HepG2 (cell line): Measurements from ENCODE around the gene MBD4.

Source experiments
- KLF9 ChIP-seq: IDR thresholded peaks from 2 replicates; pipeline ENCODE4 v1.6.1; 2016; ENCODE audit warnings: low read depth
- POLR2AphosphoS5 ChIP-seq: IDR thresholded peaks from 2 replicates; pipeline ENCODE4 v1.6.1; 2012; ENCODE audit warnings: low read depth, low read length
- RFX1 ChIP-seq: fragments of 450-650 bp; IDR thresholded peaks from 2 replicates; pipeline ENCODE4 v1.6.1; 2017
- ZFP36 ChIP-seq: fragments of 150-350 bp; IDR thresholded peaks from 2 replicates; pipeline ENCODE4 v1.6.1; 2018; ENCODE audit warnings: borderline replicate concordance, low read length, low read depth; ENCODE audit not compliant: partially characterized antibody
- ZSCAN20 ChIP-seq: sonication (generic); formaldehyde crosslinking; IDR thresholded peaks from 2 replicates; pipeline ENCODE4 v1.4.0; 2020; ENCODE audit warnings: missing genetic modification reagents, mild to moderate bottlenecking, borderline replicate concordance
- TF ChIP-seq, protein P1 (sequence below): fragments of 450-650 bp; IDR thresholded peaks from 2 replicates; pipeline ENCODE4 v1.6.1; 2017
- TF ChIP-seq, protein P2 (sequence below): sonication (generic); formaldehyde crosslinking; IDR thresholded peaks from 2 replicates; pipeline ENCODE4 v1.4.0; 2020; ENCODE audit warnings: mild to moderate bottlenecking, missing genetic modification reagents
- TF ChIP-seq, protein P3 (sequence below), 2 experiments: IDR thresholded peaks; 2 replicates each; pipeline ENCODE4 v1.6.1; 2011 to 2012; ENCODE audit warnings: low read length in 2 of 2, borderline replicate concordance in 1 of 2, low read depth in 1 of 2, mild to moderate bottlenecking in 1 of 2, moderate library complexity in 1 of 2
- TF ChIP-seq, protein P4 (sequence below): sonication (generic); formaldehyde crosslinking; IDR thresholded peaks from 2 replicates; pipeline ENCODE4 v1.5.0; 2020; ENCODE audit warnings: mild to moderate bottlenecking, missing genetic modification reagents, moderate library complexity
- TF ChIP-seq, protein P5 (sequence below): sonication (generic); formaldehyde crosslinking; IDR thresholded peaks from 2 replicates; pipeline ENCODE4 v1.8.0; 2022; ENCODE audit warnings: low read depth, missing genetic modification reagents
- TF ChIP-seq, protein P6 (sequence below): sonication (generic); formaldehyde crosslinking; IDR thresholded peaks from 2 replicates; pipeline ENCODE4 v1.5.1; 2020; ENCODE audit warnings: missing genetic modification reagents, mild to moderate bottlenecking, borderline replicate concordance
- TF ChIP-seq, protein P7 (sequence below): IDR thresholded peaks from 2 replicates; pipeline ENCODE4 v1.6.1; 2012; ENCODE audit warnings: inconsistent platforms

DNA sequence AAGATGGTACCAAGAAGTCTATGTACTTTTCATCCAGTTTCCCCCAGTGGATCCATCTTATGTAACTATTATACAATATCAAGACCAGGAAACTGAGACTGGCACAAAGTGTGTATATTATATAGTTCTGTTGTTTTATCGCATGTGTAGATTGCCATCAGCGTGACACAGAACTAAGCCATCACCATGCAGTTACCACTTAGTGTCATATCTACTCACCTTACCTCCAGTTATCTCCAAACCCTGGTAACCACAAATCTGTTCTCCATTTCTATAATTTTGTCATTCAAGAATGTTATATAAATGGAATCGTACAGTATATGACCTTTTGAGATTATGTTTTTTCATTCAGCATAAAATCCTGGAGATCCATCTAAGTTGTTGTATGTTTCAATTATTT is 23.3 kb upstream of the MBD4 start:
- TF ChIP-seq RFX1 (no peak), KLF9 (CRISPR knock-in tag) (no peak), ZSCAN20 (no peak), ZFP36 (no peak), POLR2AphosphoS5 (no peak)
- TF ChIP-seq, protein P1, sequence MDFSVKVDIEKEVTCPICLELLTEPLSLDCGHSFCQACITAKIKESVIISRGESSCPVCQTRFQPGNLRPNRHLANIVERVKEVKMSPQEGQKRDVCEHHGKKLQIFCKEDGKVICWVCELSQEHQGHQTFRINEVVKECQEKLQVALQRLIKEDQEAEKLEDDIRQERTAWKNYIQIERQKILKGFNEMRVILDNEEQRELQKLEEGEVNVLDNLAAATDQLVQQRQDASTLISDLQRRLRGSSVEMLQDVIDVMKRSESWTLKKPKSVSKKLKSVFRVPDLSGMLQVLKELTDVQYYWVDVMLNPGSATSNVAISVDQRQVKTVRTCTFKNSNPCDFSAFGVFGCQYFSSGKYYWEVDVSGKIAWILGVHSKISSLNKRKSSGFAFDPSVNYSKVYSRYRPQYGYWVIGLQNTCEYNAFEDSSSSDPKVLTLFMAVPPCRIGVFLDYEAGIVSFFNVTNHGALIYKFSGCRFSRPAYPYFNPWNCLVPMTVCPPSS = no peak
- TF ChIP-seq, protein P2, sequence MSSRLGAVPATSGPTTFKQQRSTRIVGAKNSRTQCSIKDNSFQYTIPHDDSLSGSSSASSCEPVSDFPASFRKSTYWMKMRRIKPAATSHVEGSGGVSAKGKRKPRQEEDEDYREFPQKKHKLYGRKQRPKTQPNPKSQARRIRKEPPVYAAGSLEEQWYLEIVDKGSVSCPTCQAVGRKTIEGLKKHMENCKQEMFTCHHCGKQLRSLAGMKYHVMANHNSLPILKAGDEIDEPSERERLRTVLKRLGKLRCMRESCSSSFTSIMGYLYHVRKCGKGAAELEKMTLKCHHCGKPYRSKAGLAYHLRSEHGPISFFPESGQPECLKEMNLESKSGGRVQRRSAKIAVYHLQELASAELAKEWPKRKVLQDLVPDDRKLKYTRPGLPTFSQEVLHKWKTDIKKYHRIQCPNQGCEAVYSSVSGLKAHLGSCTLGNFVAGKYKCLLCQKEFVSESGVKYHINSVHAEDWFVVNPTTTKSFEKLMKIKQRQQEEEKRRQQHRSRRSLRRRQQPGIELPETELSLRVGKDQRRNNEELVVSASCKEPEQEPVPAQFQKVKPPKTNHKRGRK = no peak
- TF ChIP-seq, protein P3, sequence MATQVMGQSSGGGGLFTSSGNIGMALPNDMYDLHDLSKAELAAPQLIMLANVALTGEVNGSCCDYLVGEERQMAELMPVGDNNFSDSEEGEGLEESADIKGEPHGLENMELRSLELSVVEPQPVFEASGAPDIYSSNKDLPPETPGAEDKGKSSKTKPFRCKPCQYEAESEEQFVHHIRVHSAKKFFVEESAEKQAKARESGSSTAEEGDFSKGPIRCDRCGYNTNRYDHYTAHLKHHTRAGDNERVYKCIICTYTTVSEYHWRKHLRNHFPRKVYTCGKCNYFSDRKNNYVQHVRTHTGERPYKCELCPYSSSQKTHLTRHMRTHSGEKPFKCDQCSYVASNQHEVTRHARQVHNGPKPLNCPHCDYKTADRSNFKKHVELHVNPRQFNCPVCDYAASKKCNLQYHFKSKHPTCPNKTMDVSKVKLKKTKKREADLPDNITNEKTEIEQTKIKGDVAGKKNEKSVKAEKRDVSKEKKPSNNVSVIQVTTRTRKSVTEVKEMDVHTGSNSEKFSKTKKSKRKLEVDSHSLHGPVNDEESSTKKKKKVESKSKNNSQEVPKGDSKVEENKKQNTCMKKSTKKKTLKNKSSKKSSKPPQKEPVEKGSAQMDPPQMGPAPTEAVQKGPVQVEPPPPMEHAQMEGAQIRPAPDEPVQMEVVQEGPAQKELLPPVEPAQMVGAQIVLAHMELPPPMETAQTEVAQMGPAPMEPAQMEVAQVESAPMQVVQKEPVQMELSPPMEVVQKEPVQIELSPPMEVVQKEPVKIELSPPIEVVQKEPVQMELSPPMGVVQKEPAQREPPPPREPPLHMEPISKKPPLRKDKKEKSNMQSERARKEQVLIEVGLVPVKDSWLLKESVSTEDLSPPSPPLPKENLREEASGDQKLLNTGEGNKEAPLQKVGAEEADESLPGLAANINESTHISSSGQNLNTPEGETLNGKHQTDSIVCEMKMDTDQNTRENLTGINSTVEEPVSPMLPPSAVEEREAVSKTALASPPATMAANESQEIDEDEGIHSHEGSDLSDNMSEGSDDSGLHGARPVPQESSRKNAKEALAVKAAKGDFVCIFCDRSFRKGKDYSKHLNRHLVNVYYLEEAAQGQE (IDR thresholded peaks at IDR 0.05; ENCODE audit: borderline replicate concordance in 1 of 2, low read depth in 1 of 2, low read length in 2 of 2) = no peak
- TF ChIP-seq, protein P4, sequence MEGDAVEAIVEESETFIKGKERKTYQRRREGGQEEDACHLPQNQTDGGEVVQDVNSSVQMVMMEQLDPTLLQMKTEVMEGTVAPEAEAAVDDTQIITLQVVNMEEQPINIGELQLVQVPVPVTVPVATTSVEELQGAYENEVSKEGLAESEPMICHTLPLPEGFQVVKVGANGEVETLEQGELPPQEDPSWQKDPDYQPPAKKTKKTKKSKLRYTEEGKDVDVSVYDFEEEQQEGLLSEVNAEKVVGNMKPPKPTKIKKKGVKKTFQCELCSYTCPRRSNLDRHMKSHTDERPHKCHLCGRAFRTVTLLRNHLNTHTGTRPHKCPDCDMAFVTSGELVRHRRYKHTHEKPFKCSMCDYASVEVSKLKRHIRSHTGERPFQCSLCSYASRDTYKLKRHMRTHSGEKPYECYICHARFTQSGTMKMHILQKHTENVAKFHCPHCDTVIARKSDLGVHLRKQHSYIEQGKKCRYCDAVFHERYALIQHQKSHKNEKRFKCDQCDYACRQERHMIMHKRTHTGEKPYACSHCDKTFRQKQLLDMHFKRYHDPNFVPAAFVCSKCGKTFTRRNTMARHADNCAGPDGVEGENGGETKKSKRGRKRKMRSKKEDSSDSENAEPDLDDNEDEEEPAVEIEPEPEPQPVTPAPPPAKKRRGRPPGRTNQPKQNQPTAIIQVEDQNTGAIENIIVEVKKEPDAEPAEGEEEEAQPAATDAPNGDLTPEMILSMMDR = no peak
- TF ChIP-seq, protein P5, sequence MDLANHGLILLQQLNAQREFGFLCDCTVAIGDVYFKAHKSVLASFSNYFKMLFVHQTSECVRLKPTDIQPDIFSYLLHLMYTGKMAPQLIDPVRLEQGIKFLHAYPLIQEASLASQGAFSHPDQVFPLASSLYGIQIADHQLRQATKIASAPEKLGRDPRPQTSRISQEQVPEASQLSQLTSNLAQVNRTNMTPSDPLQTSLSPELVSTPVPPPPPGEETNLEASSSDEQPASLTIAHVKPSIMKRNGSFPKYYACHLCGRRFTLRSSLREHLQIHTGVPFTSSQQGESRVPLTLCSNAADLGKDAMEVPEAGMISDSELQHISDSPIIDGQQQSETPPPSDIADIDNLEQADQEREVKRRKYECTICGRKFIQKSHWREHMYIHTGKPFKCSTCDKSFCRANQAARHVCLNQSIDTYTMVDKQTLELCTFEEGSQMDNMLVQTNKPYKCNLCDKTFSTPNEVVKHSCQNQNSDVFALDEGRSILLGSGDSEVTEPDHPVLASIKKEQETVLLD (CRISPR knock-in tag) = no peak
- TF ChIP-seq, protein P6, sequence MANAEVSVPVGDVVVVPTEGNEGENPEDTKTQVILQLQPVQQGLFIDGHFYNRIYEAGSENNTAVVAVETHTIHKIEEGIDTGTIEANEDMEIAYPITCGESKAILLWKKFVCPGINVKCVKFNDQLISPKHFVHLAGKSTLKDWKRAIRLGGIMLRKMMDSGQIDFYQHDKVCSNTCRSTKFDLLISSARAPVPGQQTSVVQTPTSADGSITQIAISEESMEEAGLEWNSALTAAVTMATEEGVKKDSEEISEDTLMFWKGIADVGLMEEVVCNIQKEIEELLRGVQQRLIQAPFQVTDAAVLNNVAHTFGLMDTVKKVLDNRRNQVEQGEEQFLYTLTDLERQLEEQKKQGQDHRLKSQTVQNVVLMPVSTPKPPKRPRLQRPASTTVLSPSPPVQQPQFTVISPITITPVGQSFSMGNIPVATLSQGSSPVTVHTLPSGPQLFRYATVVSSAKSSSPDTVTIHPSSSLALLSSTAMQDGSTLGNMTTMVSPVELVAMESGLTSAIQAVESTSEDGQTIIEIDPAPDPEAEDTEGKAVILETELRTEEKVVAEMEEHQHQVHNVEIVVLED = no peak
- TF ChIP-seq, protein P7, sequence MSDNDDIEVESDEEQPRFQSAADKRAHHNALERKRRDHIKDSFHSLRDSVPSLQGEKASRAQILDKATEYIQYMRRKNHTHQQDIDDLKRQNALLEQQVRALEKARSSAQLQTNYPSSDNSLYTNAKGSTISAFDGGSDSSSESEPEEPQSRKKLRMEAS = no peak
